Neural progenitor cell (in vitro differentiated cells): ENCODE results near the gene SMCO2.

Source experiments
- EZH2 ChIP-seq: fragments of 200-600 bp; sonication (generic); IDR thresholded peaks from 2 replicates; pipeline ENCODE4 v1.6.1; 2017; ENCODE audit warnings: antibody characterized with exemption, mild to moderate bottlenecking, moderate library complexity
- EZH2phosphoT487 ChIP-seq: fragments of 200-600 bp; sonication (generic); IDR thresholded peaks from 2 replicates; pipeline ENCODE4 v1.6.1; 2017; ENCODE audit warnings: antibody characterized with exemption
- TF ChIP-seq, protein P1 (sequence below): fragments of 200-600 bp; sonication (generic); IDR thresholded peaks from 2 replicates; pipeline ENCODE4 v1.5.1; 2017; ENCODE audit warnings: antibody characterized with exemption, mild to moderate bottlenecking

DNA sequence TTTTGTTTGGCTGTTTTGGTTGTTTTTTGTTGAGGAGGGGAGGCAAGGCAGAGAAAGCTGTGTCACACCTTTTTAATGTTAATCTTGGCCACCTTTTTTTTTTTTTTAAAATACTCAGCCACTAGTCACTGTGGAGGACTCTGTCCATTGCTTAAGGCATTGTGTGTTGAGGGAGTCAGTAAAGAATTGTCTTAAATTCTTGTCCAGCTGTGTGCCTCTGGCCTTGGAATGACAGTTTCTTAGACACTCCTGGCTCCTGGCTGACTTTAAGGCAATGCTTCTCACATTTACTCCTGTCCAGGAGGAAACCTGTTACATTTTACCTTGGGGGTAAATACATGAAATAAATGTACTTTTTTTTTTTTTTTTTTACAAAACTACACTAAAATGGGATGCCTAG lies 18.1 kb upstream of the SMCO2 start:
- TF ChIP-seq, protein P1, sequence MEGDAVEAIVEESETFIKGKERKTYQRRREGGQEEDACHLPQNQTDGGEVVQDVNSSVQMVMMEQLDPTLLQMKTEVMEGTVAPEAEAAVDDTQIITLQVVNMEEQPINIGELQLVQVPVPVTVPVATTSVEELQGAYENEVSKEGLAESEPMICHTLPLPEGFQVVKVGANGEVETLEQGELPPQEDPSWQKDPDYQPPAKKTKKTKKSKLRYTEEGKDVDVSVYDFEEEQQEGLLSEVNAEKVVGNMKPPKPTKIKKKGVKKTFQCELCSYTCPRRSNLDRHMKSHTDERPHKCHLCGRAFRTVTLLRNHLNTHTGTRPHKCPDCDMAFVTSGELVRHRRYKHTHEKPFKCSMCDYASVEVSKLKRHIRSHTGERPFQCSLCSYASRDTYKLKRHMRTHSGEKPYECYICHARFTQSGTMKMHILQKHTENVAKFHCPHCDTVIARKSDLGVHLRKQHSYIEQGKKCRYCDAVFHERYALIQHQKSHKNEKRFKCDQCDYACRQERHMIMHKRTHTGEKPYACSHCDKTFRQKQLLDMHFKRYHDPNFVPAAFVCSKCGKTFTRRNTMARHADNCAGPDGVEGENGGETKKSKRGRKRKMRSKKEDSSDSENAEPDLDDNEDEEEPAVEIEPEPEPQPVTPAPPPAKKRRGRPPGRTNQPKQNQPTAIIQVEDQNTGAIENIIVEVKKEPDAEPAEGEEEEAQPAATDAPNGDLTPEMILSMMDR, result no peak
- TF ChIP-seq EZH2 (no peak), EZH2phosphoT487 (no peak)
